Calu3 (cell line): Measurements from ENCODE around the gene LTB. TPM values are rescaled to one million over a fixed set of nuclear protein-coding genes. Genes with fewer than 3 reads are reported as not detected.

ENCODE experiments used
- BruUV-seq: library from RNA; stranded (reverse); fragments of 400-500 nt; replicated peaks from 2 replicates; lab custom pipeline; 2021; lab: Mats Ljungman, UMichigan
- CTCF ChIA-PET: fragments of 300-600 bp; sonication (Branson Sonifier 250); formaldehyde crosslinking; loops from one replicate; lab custom pipeline; 2022; ENCODE audit warnings: antibody characterized with exemption; lab: Charles Lee
- DNase-seq: peaks from one replicate; pipeline ENCODE4 v3.0.0; 2022
- H3K27ac Mint-ChIP-seq: one replicate; pipeline ENCODE4 v1.8.0; 2022; ENCODE audit warnings: mixed read lengths; ENCODE audit not compliant: unreplicated experiment
- H3K27me3 Mint-ChIP-seq: one replicate; pipeline ENCODE4 v1.8.0; 2022; ENCODE audit warnings: mixed read lengths; ENCODE audit not compliant: unreplicated experiment
- H3K36me3 Mint-ChIP-seq: one replicate; pipeline ENCODE4 v1.8.0; 2022; ENCODE audit warnings: mild to moderate bottlenecking, moderate library complexity, mixed read lengths; ENCODE audit not compliant: insufficient read depth, unreplicated experiment
- H3K4me1 Mint-ChIP-seq: one replicate; pipeline ENCODE4 v1.8.0; 2022; ENCODE audit warnings: mild to moderate bottlenecking, low read depth, mixed read lengths; ENCODE audit not compliant: unreplicated experiment
- H3K4me3 Mint-ChIP-seq: one replicate; pipeline ENCODE4 v1.8.0; 2022; ENCODE audit warnings: mild to moderate bottlenecking, low read depth, moderate library complexity, mixed read lengths; ENCODE audit not compliant: unreplicated experiment
- H3K9me3 Mint-ChIP-seq: one replicate; pipeline ENCODE4 v1.8.0; 2022; ENCODE audit warnings: low read depth, mixed read lengths; ENCODE audit not compliant: unreplicated experiment
- CTCF ChIP-seq: fragments of 200-600 bp; IDR thresholded peaks from one replicate; pipeline ENCODE4 v1.8.0; 2022; ENCODE audit warnings: antibody characterized with exemption; ENCODE audit not compliant: unreplicated experiment
- intact Hi-C: fragments of 100-400 bp; cut with micrococcal nuclease; formaldehyde crosslinking; loops from one replicate; pipeline ENCODE4 v1.10.0; 2022; ENCODE audit not compliant: unreplicated experiment
- total RNA-seq: library from RNA; stranded (reverse); gene quantifications from 2 replicates; pipeline ENCODE4 v1.2.3, GENCODE V29; 2022

LTB gene
- total RNA-seq, 1 experiment from 2014 or later, result 1.4 TPM

GRCh38 chr6:31586008-31586407, 3.8 kb upstream of the LTB start, which contains the start of gene LST1:
Gene LST1 (plus strand): TSS chr6:31586277. CDS start chr6:31587300, 1,023 bp downstream.
- peaks cover 10% of the 10 kb centered on the region for H3K36me3 Mint-ChIP-seq
- peaks cover 18% of the 10 kb centered on the region for H3K4me1 Mint-ChIP-seq
- no peaks in the 10 kb centered on the region for H3K9me3 Mint-ChIP-seq
- CTCF ChIA-PET, result interaction anchor here (1.2 to 4.3 kb wide), 3 partner anchors 11 to 13 kb away, joined by 3 to 29 read pairs (median 10); no protein-coding TSS in a partner anchor
- H3K27ac Mint-ChIP-seq, result no peak within 1 kb of the TSS
- no peak for TF ChIP-seq CTCF
- BruUV-seq, result no TSS peak
- H3K27me3 Mint-ChIP-seq, result peaks cover 48% of the 10 kb centered on the region
- no peak within 1 kb of the TSS for H3K4me3 Mint-ChIP-seq
- no peak for DNase-seq
- intact Hi-C loops, result no loop called here

GRCh38 chr6:31585491-31585890, 3.3 kb upstream of the LTB start:
- CTCF ChIA-PET, result interaction anchor here (4.3 kb wide), 1 partner anchor 12 kb away, joined by 29 read pairs; no protein-coding TSS in a partner anchor
- peak; percentile 55 for DNase-seq
- Mint-ChIP-seq H3K27me3 (peaks cover 53% of the 10 kb centered on the region), H3K9me3 (no peaks in the 10 kb centered on the region), H3K4me1 (peaks cover 23% of the 10 kb centered on the region), H3K36me3 (peaks cover 13% of the 10 kb centered on the region), H3K4me3 (no peak overlapping the region), H3K27ac (no peak overlapping the region)
- no TSS peak for BruUV-seq
- peak; percentile 77 for TF ChIP-seq CTCF
- intact Hi-C loops, result no loop called here

GRCh38 chr6:31581434-31582229, 592 bp downstream of the LTB start:
- H3K4me1 Mint-ChIP-seq, result peaks cover 26% of the 10 kb centered on the region
- intact Hi-C loops, result loop anchor here (1.0 kb wide), 1 partner anchor 17 kb away; no protein-coding TSS in a partner anchor
- peak overlapping the region; percentile 91 for H3K4me3 Mint-ChIP-seq
- peaks cover 26% of the 10 kb centered on the region for H3K27me3 Mint-ChIP-seq
- no TSS peak for BruUV-seq
- TF ChIP-seq CTCF, result no peak
- peak overlapping the region; percentile 43 for H3K27ac Mint-ChIP-seq
- DNase-seq, result peak; percentile 38
- H3K36me3 Mint-ChIP-seq, result peaks cover 13% of the 10 kb centered on the region
- no peaks in the 10 kb centered on the region for H3K9me3 Mint-ChIP-seq
- CTCF ChIA-PET, result interaction anchor here (0.6 to 4.3 kb wide), 10 partner anchors 16 to 308 kb away, joined by 3 to 34 read pairs (median 6); partner anchors contain the start of genes DDX39B, MICB and NFKBIL1

- no TSS peak for BruUV-seq
- peak overlapping the region; percentile 91 for H3K4me3 Mint-ChIP-seq
- DNase-seq, result peak; percentile 98
- H3K36me3 Mint-ChIP-seq, result peaks cover 13% of the 10 kb centered on the region
- no peaks in the 10 kb centered on the region for H3K9me3 Mint-ChIP-seq
- CTCF ChIA-PET, result interaction anchor here (0.6 to 2.3 kb wide), 8 partner anchors 17 to 307 kb away, joined by 3 to 34 read pairs (median 6); partner anchors contain the start of genes DDX39B, MICB and NFKBIL1
- peaks cover 33% of the 10 kb centered on the region for H3K27me3 Mint-ChIP-seq
- intact Hi-C loops, result loop anchor here (1.0 kb wide), 1 partner anchor 17 kb away; no protein-coding TSS in a partner anchor
- peak overlapping the region; percentile 43 for H3K27ac Mint-ChIP-seq
- peak; percentile 100 for TF ChIP-seq CTCF
- peaks cover 26% of the 10 kb centered on the region for H3K4me1 Mint-ChIP-seq
Measured at GRCh38 chr6:31580807-31581433, 1.3 kb downstream of the LTB start.
